ENCODE data around the gene MYO1E. TPM values are rescaled to one million over a fixed set of nuclear protein-coding genes. Genes with fewer than 3 reads are reported as not detected.
A peak's percentile ranks its signal among the peaks of the same experiment; 100 is the strongest.
"Not testable (repeated sequence)": the region's sequence is repeated elsewhere in the genome, so short reads cannot be mapped to it uniquely, and the experiment has no call there.

Gene MYO1E
- total and polyA plus RNA-seq, 3 experiments from 2014 or later = 1.1 to 15.4 (median 15.3) TPM

GRCh38 chr15:59396679-59397078, 24.0 kb upstream of the MYO1E start:
- no peak for DNase-seq
- peaks cover 0 to 4% (median 4%) of the 10 kb centered on the region in 3 donors for H3K4me1 Mint-ChIP-seq
- Histone ChIP-seq H3K4me3 (ENCODE audit: low read length) (no peak overlapping the region), H3K36me3 (ENCODE audit: insufficient read depth, low read length) (no peaks in the 10 kb centered on the region), H3K4me1 (ENCODE audit: insufficient read depth, low read length) (no peaks in the 10 kb centered on the region), H3K27ac (ENCODE audit: low read depth, low read length) (no peak overlapping the region), H3K9me3 (ENCODE audit: low read length) (no peaks in the 10 kb centered on the region), H3K27me3 (ENCODE audit: insufficient read depth, low read length, poor library complexity, severe bottlenecking) (no peaks in the 10 kb centered on the region)
- H3K27ac Mint-ChIP-seq = no peak overlapping the region
- H3K27me3 Mint-ChIP-seq = peaks cover 11 to 37% of the 10 kb centered on the region in 2 donors
- no peak overlapping the region for H3K4me3 Mint-ChIP-seq
- no peaks in the 10 kb centered on the region for H3K9me3 Mint-ChIP-seq
- ChIA-PET CTCF (no interaction called here), POLR2A (no interaction called here)
- H3K36me3 Mint-ChIP-seq = peaks cover 0 to 6% (median 0%) of the 10 kb centered on the region in 3 donors

GRCh38 chr15:59396211-59396610, 23.5 kb upstream of the MYO1E start:
- CTCF ChIA-PET = no interaction called here

GRCh38 chr15:59394166-59394661, 21.5 kb upstream of the MYO1E start:
- Mint-ChIP-seq H3K27ac (no peak overlapping the region), H3K36me3 (peaks cover 0 to 6% (median 0%) of the 10 kb centered on the region in 3 donors), H3K27me3 (peaks cover 11 to 21% of the 10 kb centered on the region in 2 donors), H3K9me3 (no peaks in the 10 kb centered on the region), H3K4me3 (no peak overlapping the region), H3K4me1 (peaks cover 0 to 2% (median under 1%) of the 10 kb centered on the region in 3 donors)
- Histone ChIP-seq H3K27ac (ENCODE audit: low read depth, low read length) (no peak overlapping the region), H3K4me3 (ENCODE audit: low read length) (no peak overlapping the region), H3K9me3 (ENCODE audit: low read length) (no peaks in the 10 kb centered on the region), H3K36me3 (ENCODE audit: insufficient read depth, low read length) (no peaks in the 10 kb centered on the region), H3K4me1 (ENCODE audit: insufficient read depth, low read length) (no peaks in the 10 kb centered on the region), H3K27me3 (ENCODE audit: insufficient read depth, low read length, poor library complexity, severe bottlenecking) (no peaks in the 10 kb centered on the region)
- ChIA-PET CTCF (interaction anchor here (1.7 kb wide), 1 partner anchor 10 kb away, joined by 3 read pairs; no protein-coding TSS in a partner anchor), POLR2A (no interaction called here)
- no peak for DNase-seq

More at GRCh38 chr15:59396211-59396610, 23.5 kb upstream of the MYO1E start:
- Mint-ChIP-seq H3K27me3 (peaks cover 11 to 32% of the 10 kb centered on the region in 2 donors), H3K9me3 (no peaks in the 10 kb centered on the region), H3K36me3 (peaks cover 0 to 6% (median 0%) of the 10 kb centered on the region in 3 donors), H3K4me3 (no peak overlapping the region), H3K4me1 (peaks cover 0 to 4% (median 4%) of the 10 kb centered on the region in 3 donors), H3K27ac (no peak overlapping the region)
- no peak for DNase-seq
- Histone ChIP-seq H3K36me3 (ENCODE audit: insufficient read depth, low read length) (no peaks in the 10 kb centered on the region), H3K27me3 (ENCODE audit: insufficient read depth, low read length, poor library complexity, severe bottlenecking) (no peaks in the 10 kb centered on the region), H3K4me1 (ENCODE audit: insufficient read depth, low read length) (no peaks in the 10 kb centered on the region), H3K4me3 (ENCODE audit: low read length) (no peak overlapping the region), H3K9me3 (ENCODE audit: low read length) (no peaks in the 10 kb centered on the region), H3K27ac (ENCODE audit: low read depth, low read length) (no peak overlapping the region)
- POLR2A ChIA-PET = no interaction called here

- peaks cover 0 to 2% (median 0%) of the 10 kb centered on the region in 3 donors for H3K4me1 Mint-ChIP-seq
- ChIA-PET POLR2A (no interaction called here), CTCF (no interaction called here)
- DNase-seq = no peak
- Histone ChIP-seq H3K36me3 (ENCODE audit: insufficient read depth, low read length) (no peaks in the 10 kb centered on the region), H3K4me3 (ENCODE audit: low read length) (no peak overlapping the region), H3K9me3 (ENCODE audit: low read length) (no peaks in the 10 kb centered on the region), H3K4me1 (ENCODE audit: insufficient read depth, low read length) (no peaks in the 10 kb centered on the region), H3K27me3 (ENCODE audit: insufficient read depth, low read length, poor library complexity, severe bottlenecking) (no peaks in the 10 kb centered on the region), H3K27ac (ENCODE audit: low read depth, low read length) (no peak overlapping the region)
- H3K9me3 Mint-ChIP-seq = no peaks in the 10 kb centered on the region
- H3K4me3 Mint-ChIP-seq = no peak overlapping the region
- peaks cover 0 to 4% (median 0%) of the 10 kb centered on the region in 3 donors for H3K36me3 Mint-ChIP-seq
- peaks cover 11 to 13% of the 10 kb centered on the region in 2 donors for H3K27me3 Mint-ChIP-seq
- peak overlapping the region in 1 of 8 donors; percentile 1 for H3K27ac Mint-ChIP-seq
Measured at GRCh38 chr15:59392299-59392698, 19.6 kb upstream of the MYO1E start.

GRCh38 chr15:59388670-59389069, 16.0 kb upstream of the MYO1E start:
- no peak overlapping the region for H3K4me3 ChIP-seq (ENCODE audit: low read length)
- DNase-seq = no peak
- H3K4me3 Mint-ChIP-seq = no peak overlapping the region
- H3K27ac Mint-ChIP-seq = no peak overlapping the region
- H3K27me3 Mint-ChIP-seq = peaks cover 0 to 2% of the 10 kb centered on the region in 2 donors
- no peaks in the 10 kb centered on the region for H3K9me3 Mint-ChIP-seq
- H3K36me3 Mint-ChIP-seq = no peaks in the 10 kb centered on the region
- no peaks in the 10 kb centered on the region for H3K27me3 ChIP-seq (ENCODE audit: insufficient read depth, low read length, poor library complexity, severe bottlenecking)
- H3K4me1 ChIP-seq (ENCODE audit: insufficient read depth, low read length) = peaks cover 6% of the 10 kb centered on the region
- H3K36me3 ChIP-seq (ENCODE audit: insufficient read depth, low read length) = no peaks in the 10 kb centered on the region
- ChIA-PET POLR2A (no interaction called here), CTCF (no interaction called here)
- H3K9me3 ChIP-seq (ENCODE audit: low read length) = no peaks in the 10 kb centered on the region
- no peak overlapping the region for H3K27ac ChIP-seq (ENCODE audit: low read depth, low read length)
- H3K4me1 Mint-ChIP-seq = peaks cover 10 to 15% (median 12%) of the 10 kb centered on the region in 3 donors

GRCh38 chr15:59387196-59387878, 14.7 kb upstream of the MYO1E start:
- H3K9me3 Mint-ChIP-seq; H3K4me3 ChIP-seq (ENCODE audit: low read length); H3K4me3 Mint-ChIP-seq; H3K27me3 Mint-ChIP-seq; H3K36me3 Mint-ChIP-seq; H3K9me3 ChIP-seq (ENCODE audit: low read length); DNase-seq; H3K27ac Mint-ChIP-seq; POLR2A ChIA-PET; H3K36me3 ChIP-seq (ENCODE audit: insufficient read depth, low read length); CTCF ChIA-PET; H3K27ac ChIP-seq (ENCODE audit: low read depth, low read length); H3K27me3 ChIP-seq (ENCODE audit: insufficient read depth, low read length, poor library complexity, severe bottlenecking); H3K4me1 ChIP-seq (ENCODE audit: insufficient read depth, low read length): not testable (repeated sequence)
- peaks cover 10 to 20% (median 12%) of the 10 kb centered on the region in 3 donors for H3K4me1 Mint-ChIP-seq

- Mint-ChIP-seq H3K4me3 (peak overlapping the region in 3 of 7 donors; percentile 2 to 17 (median 9)), H3K36me3 (no peaks in the 10 kb centered on the region), H3K27ac (peak overlapping the region in 2 of 8 donors; percentile 14 to 22), H3K27me3 (peaks cover 0 to 7% of the 10 kb centered on the region in 2 donors), H3K9me3 (no peaks in the 10 kb centered on the region), H3K4me1 (peaks cover 10 to 20% (median 12%) of the 10 kb centered on the region in 3 donors)
- no peaks in the 10 kb centered on the region for H3K27me3 ChIP-seq (ENCODE audit: insufficient read depth, low read length, poor library complexity, severe bottlenecking)
- H3K36me3 ChIP-seq (ENCODE audit: insufficient read depth, low read length) = no peaks in the 10 kb centered on the region
- H3K4me1 ChIP-seq (ENCODE audit: insufficient read depth, low read length) = peaks cover 6% of the 10 kb centered on the region
- no peak overlapping the region for H3K4me3 ChIP-seq (ENCODE audit: low read length)
- POLR2A ChIA-PET = no interaction called here
- no peak for DNase-seq
- H3K27ac ChIP-seq (ENCODE audit: low read depth, low read length) = no peak overlapping the region
- no peaks in the 10 kb centered on the region for H3K9me3 ChIP-seq (ENCODE audit: low read length)
- CTCF ChIA-PET = no interaction called here
Measured at GRCh38 chr15:59385171-59385570, 12.5 kb upstream of the MYO1E start.

GRCh38 chr15:59384507-59384906, 11.8 kb upstream of the MYO1E start:
- no peaks in the 10 kb centered on the region for H3K27me3 ChIP-seq (ENCODE audit: insufficient read depth, low read length, poor library complexity, severe bottlenecking)
- Mint-ChIP-seq H3K36me3 (no peaks in the 10 kb centered on the region), H3K27me3 (peaks cover 0 to 7% of the 10 kb centered on the region in 2 donors), H3K4me3 (peak overlapping the region in 1 of 7 donors; percentile 22), H3K9me3 (no peaks in the 10 kb centered on the region), H3K27ac (peak overlapping the region in 1 of 8 donors; percentile 17), H3K4me1 (peaks cover 10 to 20% (median 12%) of the 10 kb centered on the region in 3 donors)
- POLR2A ChIA-PET = interaction anchor here (0.6 kb wide), 1 partner anchor 37 kb away, joined by 3 read pairs; no protein-coding TSS in a partner anchor
- peaks cover 6% of the 10 kb centered on the region for H3K4me1 ChIP-seq (ENCODE audit: insufficient read depth, low read length)
- H3K36me3 ChIP-seq (ENCODE audit: insufficient read depth, low read length) = no peaks in the 10 kb centered on the region
- H3K27ac ChIP-seq (ENCODE audit: low read depth, low read length) = no peak overlapping the region
- no peaks in the 10 kb centered on the region for H3K9me3 ChIP-seq (ENCODE audit: low read length)
- no peak overlapping the region for H3K4me3 ChIP-seq (ENCODE audit: low read length)
- CTCF ChIA-PET = interaction anchor here (1.1 kb wide), 1 partner anchor 20 kb away, joined by 4 read pairs; no protein-coding TSS in a partner anchor
- peak in 1 of 5 donors; percentile 25 for DNase-seq

Data from CD8-positive, alpha-beta memory T cell (primary cell).